Small intestine (tissue), 7 donors: ENCODE measurements around the gene SLC9C1. TPM values are rescaled to one million over a fixed set of nuclear protein-coding genes. Genes with fewer than 3 reads are reported as not detected.

ENCODE experiments used
- DNase-seq, 2 donors: peaks; one replicate each; pipeline versions ENCODE4 v3.0.0 to v3.0.0-alpha.2; 2013
- FAIRE-seq: peaks from 2 replicates; lab custom pipeline; 2012; peaks lifted over from hg19 to GRCh38; lab: Jason Lieb, UNC
- H3K27ac ChIP-seq, 3 donors: one replicate each; pipeline ENCODE4 v1.5.1; 2013; ENCODE audit warnings: low read length in 2 of 3, mild to moderate bottlenecking in 2 of 3, control low read depth in 1 of 3, inconsistent platforms in 1 of 3, low read depth in 1 of 3, moderate library complexity in 1 of 3
- H3K27me3 ChIP-seq, 3 donors: one replicate each; pipeline ENCODE4 v1.6.1; 2013; ENCODE audit warnings: low read length in 3 of 3, inconsistent platforms in 1 of 3; ENCODE audit not compliant: control insufficient read depth in 3 of 3, insufficient read depth in 3 of 3
- H3K36me3 ChIP-seq, 3 donors: one replicate each; pipeline ENCODE4 v1.6.1; 2013; ENCODE audit warnings: low read length in 3 of 3, inconsistent platforms in 1 of 3, low read depth in 1 of 3, mild to moderate bottlenecking in 1 of 3, moderate library complexity in 1 of 3; ENCODE audit not compliant: control insufficient read depth in 3 of 3, insufficient read depth in 2 of 3
- H3K4me1 ChIP-seq, 3 donors: one replicate each; pipeline ENCODE4 v1.6.1; 2013; ENCODE audit warnings: low read length in 2 of 3, inconsistent platforms in 1 of 3, low read depth in 1 of 3, mild to moderate bottlenecking in 1 of 3, moderate library complexity in 1 of 3; ENCODE audit not compliant: control insufficient read depth in 3 of 3, insufficient read depth in 2 of 3
- H3K4me3 ChIP-seq, 3 donors: one replicate each; pipeline ENCODE4 v1.5.1; 2013; ENCODE audit warnings: low read length in 3 of 3, control low read depth in 1 of 3, inconsistent platforms in 1 of 3, low read depth in 1 of 3, mild to moderate bottlenecking in 1 of 3, moderate library complexity in 1 of 3
- H3K9me3 ChIP-seq, 2 donors: one replicate each; pipeline ENCODE4 v1.6.1; 2013; ENCODE audit warnings: low read depth in 1 of 2, low read length in 1 of 2; ENCODE audit not compliant: control insufficient read depth in 2 of 2, insufficient read depth in 1 of 2
- WGBS, 3 donors: extraction: QIAGEN DNeasy Blood & Tissue Kit; methylation state at CpG; one replicate each; pipeline ENCODE4 v1.1.7; 2013; 5-methylcytosine and 5-hydroxymethylcytosine counted together
- polyA plus RNA-seq, 4 donors: library from polyadenylated mRNA; stranded (reverse) in 3 of 4; unstranded in 1 of 4; fragments of 200-250 nt in 3 of 4; fragments of 120-200 nt in 1 of 4; gene quantifications; one replicate each; pipeline versions ENCODE4 v1.2.1 to v1.2.3, GENCODE V29; 2013
- donor health status: healthy with polysubstance abuse.
- donor health status: control.
- donor health status: control.
- donor health status: Bipolar disorder and iron deficiency.
- donor health status: healthy.

SLC9C1 gene
- polyA plus RNA-seq, 4 donors = 0.06 to 0.18 TPM; not detected in 2

GRCh38 chr3:112319516-112320276 lies 25.7 kb upstream of the SLC9C1 start:
- Histone ChIP-seq H3K36me3 (no peaks in the 10 kb centered on the region), H3K27me3 (no peaks in the 10 kb centered on the region), H3K27ac (no peak overlapping the region), H3K4me1 (peaks cover 0 to 7% (median 0%) of the 10 kb centered on the region in 3 donors), H3K4me3 (no peak overlapping the region), H3K9me3 (no peaks in the 10 kb centered on the region)
- 60 to 63% (median 61%) methylated on average over 4 of the region's 4 CpGs for whole genome bisulfite sequencing, 3 donors
- FAIRE-seq (no peak), DNase-seq (no peak)

- no peak overlapping the region for H3K4me3 ChIP-seq
- H3K9me3 ChIP-seq = no peaks in the 10 kb centered on the region
- no peak overlapping the region for H3K27ac ChIP-seq
- FAIRE-seq (no peak), DNase-seq (no peak)
- 62 to 95% (median 93%) methylated on average over 1 of the region's 1 CpG for WGBS, 3 donors
- no peaks in the 10 kb centered on the region for H3K27me3 ChIP-seq
- no peaks in the 10 kb centered on the region for H3K36me3 ChIP-seq
- peaks cover 0 to 7% (median 0%) of the 10 kb centered on the region in 3 donors for H3K4me1 ChIP-seq
Observed at GRCh38 chr3:112315791-112316190, 21.8 kb upstream of the SLC9C1 start.

- Histone ChIP-seq H3K4me3 (no peak overlapping the region), H3K27me3 (no peaks in the 10 kb centered on the region), H3K27ac (no peak overlapping the region), H3K9me3 (no peaks in the 10 kb centered on the region), H3K36me3 (no peaks in the 10 kb centered on the region), H3K4me1 (peaks cover 0 to 4% (median 0%) of the 10 kb centered on the region in 3 donors)
- DNase-seq (no peak), FAIRE-seq (no peak)
- WGBS, 3 donors = 70 to 92% (median 89%) methylated on average over 2 of the region's 2 CpGs
Observed at GRCh38 chr3:112314649-112315048, 20.6 kb upstream of the SLC9C1 start.

- peaks cover 0 to 8% (median 2%) of the 10 kb centered on the region in 3 donors for H3K4me1 ChIP-seq
- no peaks in the 10 kb centered on the region for H3K9me3 ChIP-seq
- no peaks in the 10 kb centered on the region for H3K27me3 ChIP-seq
- H3K36me3 ChIP-seq = no peaks in the 10 kb centered on the region
- H3K27ac ChIP-seq = no peak overlapping the region
- WGBS, 3 donors = 40 to 55% (median 51%) methylated on average over 7 of the region's 7 CpGs
- peak; percentile 24 to 39 for DNase-seq
- no peak overlapping the region for H3K4me3 ChIP-seq
- no peak for FAIRE-seq
Observed at GRCh38 chr3:112308151-112308911, 14.3 kb upstream of the SLC9C1 start.

GRCh38 chr3:112307557-112307956 lies 13.5 kb upstream of the SLC9C1 start:
- Histone ChIP-seq H3K9me3 (peaks cover 0 to 5% of the 10 kb centered on the region in 2 donors), H3K27ac (no peak overlapping the region), H3K27me3 (no peaks in the 10 kb centered on the region), H3K4me3 (no peak overlapping the region), H3K4me1 (peaks cover 0 to 8% (median 2%) of the 10 kb centered on the region in 3 donors), H3K36me3 (no peaks in the 10 kb centered on the region)
- no peak for DNase-seq
- no peak for FAIRE-seq
- WGBS, 3 donors = 83 to 90% (median 86%) methylated on average over 4 of the region's 4 CpGs

GRCh38 chr3:112306825-112307224 lies 12.8 kb upstream of the SLC9C1 start:
- peaks cover 0 to 12% of the 10 kb centered on the region in 2 donors for H3K9me3 ChIP-seq
- DNase-seq (no peak), FAIRE-seq (no peak)
- H3K4me3 ChIP-seq = no peak overlapping the region
- 91 to 97% (median 94%) methylated on average over 9 of the region's 9 CpGs for WGBS, 3 donors
- peaks cover 0 to 8% (median 2%) of the 10 kb centered on the region in 3 donors for H3K4me1 ChIP-seq
- H3K36me3 ChIP-seq = no peaks in the 10 kb centered on the region
- H3K27ac ChIP-seq = no peak overlapping the region
- no peaks in the 10 kb centered on the region for H3K27me3 ChIP-seq

GRCh38 chr3:112304611-112305010 lies 10.6 kb upstream of the SLC9C1 start:
- Histone ChIP-seq H3K27ac (no peak overlapping the region), H3K4me3 (peak overlapping the region in 1 of 3 donors; percentile 55), H3K27me3 (no peaks in the 10 kb centered on the region), H3K4me1 (peaks cover 0 to 8% (median 2%) of the 10 kb centered on the region in 3 donors), H3K9me3 (peaks cover 0 to 14% of the 10 kb centered on the region in 2 donors), H3K36me3 (no peaks in the 10 kb centered on the region)
- DNase-seq (no peak), FAIRE-seq (no peak)
- WGBS, 3 donors = 79 to 91% (median 88%) methylated on average over 2 of the region's 2 CpGs

- H3K36me3 ChIP-seq = no peaks in the 10 kb centered on the region
- peaks cover 0 to 8% (median 2%) of the 10 kb centered on the region in 3 donors for H3K4me1 ChIP-seq
- peaks cover 0 to 14% of the 10 kb centered on the region in 2 donors for H3K9me3 ChIP-seq
- WGBS, 3 donors = 5 to 19% (median 7%) methylated on average over 11 of the region's 11 CpGs
- H3K4me3 ChIP-seq = peak overlapping the region in 2 of 3 donors; percentile 17 to 55
- no peaks in the 10 kb centered on the region for H3K27me3 ChIP-seq
- DNase-seq (peak; percentile 23 to 24), FAIRE-seq (no peak)
- H3K27ac ChIP-seq = peak overlapping the region in 1 of 3 donors; percentile 41
Observed at GRCh38 chr3:112303764-112304325, 9.8 kb upstream of the SLC9C1 start.
